ENCODE data around the gene OMP. TPM values are rescaled to one million over a fixed set of nuclear protein-coding genes. Genes with fewer than 3 reads are reported as not detected.

OMP gene
- total RNA-seq, 2 donors from 2014 or later, result 8.0 TPM; not detected in 1

- H3K9me3 ChIP-seq, result no peaks in the 10 kb centered on the region
- no peaks in the 10 kb centered on the region for H3K36me3 ChIP-seq
- H3K4me3 ChIP-seq, result no peak overlapping the region
- H3K27me3 ChIP-seq (replicated peaks; ENCODE audit: insufficient read depth), result peaks cover 4% of the 10 kb centered on the region
- H3K4me1 ChIP-seq (replicated peaks), result no peaks in the 10 kb centered on the region
- WGBS, result 4% methylated on average over 2 of the region's 2 CpGs
- DNase-seq (ENCODE audit: low spot score), result no peak
- intact Hi-C loops (cut with DNase I), result no loop called here
- no peak overlapping the region for H3K27ac ChIP-seq
- TF ChIP-seq CTCF (IDR thresholded peaks at IDR 0.05), result no peak
Observed at GRCh38 chr11:77135069-77135468, 32.4 kb downstream of the OMP start.

DNA sequence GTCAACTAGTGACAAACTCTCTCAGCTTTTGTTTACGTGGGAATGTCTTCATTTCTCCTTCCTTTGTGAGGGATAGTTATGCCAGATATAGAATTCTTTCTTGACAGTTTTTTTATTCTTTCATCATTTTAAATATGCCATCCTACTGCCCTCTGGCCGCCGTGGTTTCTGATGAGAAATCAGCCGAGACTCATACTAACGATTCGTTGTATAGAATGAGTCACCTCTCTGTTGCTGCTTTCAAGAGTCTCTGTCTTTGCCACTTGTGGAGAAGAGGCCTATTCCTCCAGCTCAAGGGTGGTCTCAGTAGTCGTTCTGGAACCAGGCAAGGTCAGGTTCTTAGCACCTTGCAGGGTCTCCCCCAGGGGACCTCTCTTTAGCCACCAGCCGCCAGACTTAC, 33.4 kb downstream of the OMP start:
- no peak for DNase-seq (ENCODE audit: low spot score)
- H3K27ac ChIP-seq, result no peak overlapping the region
- intact Hi-C loops (cut with DNase I), result no loop called here
- 82% methylated on average over 8 of the region's 8 CpGs for WGBS
- H3K4me3 ChIP-seq, result no peak overlapping the region
- TF ChIP-seq CTCF (IDR thresholded peaks at IDR 0.05), result no peak
- TF ChIP-seq POLR2A (IDR thresholded peaks at IDR 0.05), result no peak
- TF ChIP-seq POLR2AphosphoS5 (IDR thresholded peaks at IDR 0.05), result no peak
- peaks cover 4% of the 10 kb centered on the region for H3K27me3 ChIP-seq (replicated peaks; ENCODE audit: insufficient read depth)
- no peaks in the 10 kb centered on the region for H3K36me3 ChIP-seq
- no peaks in the 10 kb centered on the region for H3K9me3 ChIP-seq
- H3K4me1 ChIP-seq (replicated peaks), result no peaks in the 10 kb centered on the region

- H3K27me3 ChIP-seq (replicated peaks; ENCODE audit: insufficient read depth), result peaks cover 4% of the 10 kb centered on the region
- H3K4me3 ChIP-seq, result no peak overlapping the region
- H3K27ac ChIP-seq, result no peak overlapping the region
- H3K4me1 ChIP-seq (replicated peaks), result no peaks in the 10 kb centered on the region
- no peak for DNase-seq (ENCODE audit: low spot score)
- H3K36me3 ChIP-seq, result no peaks in the 10 kb centered on the region
- WGBS, result 85% methylated on average over 12 of the region's 12 CpGs
- intact Hi-C loops (cut with DNase I), result no loop called here
- TF ChIP-seq CTCF (IDR thresholded peaks at IDR 0.05), result no peak
- TF ChIP-seq POLR2AphosphoS5 (IDR thresholded peaks at IDR 0.05), result no peak
- TF ChIP-seq POLR2A (IDR thresholded peaks at IDR 0.05), result no peak
- H3K9me3 ChIP-seq, result no peaks in the 10 kb centered on the region
Observed at GRCh38 chr11:77136784-77137420, 34.3 kb downstream of the OMP start.

GRCh38 chr11:77137421-77137820, 34.8 kb downstream of the OMP start:
- DNase-seq (ENCODE audit: low spot score), result no peak
- intact Hi-C loops (cut with DNase I), result no loop called here
- Histone ChIP-seq H3K27me3 (replicated peaks; ENCODE audit: insufficient read depth) (peaks cover 4% of the 10 kb centered on the region), H3K27ac (no peak overlapping the region), H3K4me1 (replicated peaks) (no peaks in the 10 kb centered on the region), H3K36me3 (no peaks in the 10 kb centered on the region), H3K4me3 (no peak overlapping the region), H3K9me3 (no peaks in the 10 kb centered on the region)
- 85% methylated on average over 9 of the region's 11 CpGs for WGBS
- TF ChIP-seq POLR2AphosphoS5 (IDR thresholded peaks at IDR 0.05) (no peak), POLR2A (IDR thresholded peaks at IDR 0.05) (no peak), CTCF (IDR thresholded peaks at IDR 0.05) (no peak)

DNA sequence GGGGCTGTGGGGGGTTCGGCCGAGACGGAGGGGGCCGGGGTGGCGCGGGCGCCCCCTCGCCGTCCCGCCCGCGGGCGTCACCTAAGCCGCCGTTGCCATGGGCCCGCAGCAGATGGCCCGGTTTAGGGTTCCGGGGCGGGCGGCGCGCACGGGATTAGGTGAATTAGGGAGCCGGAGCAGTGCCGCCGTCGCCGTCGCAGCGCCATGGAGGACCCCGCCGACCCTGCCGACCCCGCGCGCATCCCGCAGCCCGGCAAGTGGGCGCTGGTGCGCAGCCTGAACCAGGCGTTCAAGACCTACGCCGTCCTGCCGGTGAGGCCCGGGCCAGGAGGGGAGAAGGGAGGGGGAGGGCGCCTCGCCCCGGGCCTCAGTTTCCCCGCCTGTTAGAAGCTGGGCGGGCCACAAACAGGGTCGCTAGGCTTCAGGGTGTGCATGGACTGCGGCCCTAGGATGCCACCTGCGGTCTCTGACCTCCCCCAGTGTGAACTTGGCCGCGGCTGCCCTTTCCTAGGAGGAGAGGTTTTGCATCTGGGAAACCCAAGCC, 35.5 kb downstream of the OMP start:
- WGBS, result 54% methylated on average over 14 of the region's 55 CpGs
- DNase-seq (ENCODE audit: low spot score), result no peak
- Histone ChIP-seq H3K4me3 (no peak overlapping the region), H3K4me1 (replicated peaks) (no peaks in the 10 kb centered on the region), H3K27ac (no peak overlapping the region), H3K36me3 (no peaks in the 10 kb centered on the region), H3K9me3 (no peaks in the 10 kb centered on the region), H3K27me3 (replicated peaks; ENCODE audit: insufficient read depth) (peaks cover 4% of the 10 kb centered on the region)
- no peak for TF ChIP-seq POLR2AphosphoS5 (IDR thresholded peaks at IDR 0.05)
- no peak for TF ChIP-seq POLR2A (IDR thresholded peaks at IDR 0.05)
- TF ChIP-seq CTCF (IDR thresholded peaks at IDR 0.05), result no peak
- intact Hi-C loops (cut with DNase I), result no loop called here
